H1 (cell line): ENCODE measurements around the gene CES4A. TPM values are rescaled to one million over a fixed set of nuclear protein-coding genes. Genes with fewer than 3 reads are reported as not detected.

Experiments
- CTCF ChIA-PET: fragments of 300-600 bp; sonication (Branson Sonifier 250); formaldehyde crosslinking; loops from one replicate; lab custom pipeline; 2021; ENCODE audit not compliant: partially characterized antibody; lab: Charles Lee
- POLR2A ChIA-PET: fragments of 300-600 bp; sonication (Branson Sonifier 250); formaldehyde crosslinking; loops from one replicate; lab custom pipeline; 2021; ENCODE audit warnings: inconsistent platforms; ENCODE audit not compliant: partially characterized antibody; lab: Charles Lee
- DNase-seq, 2 experiments: peaks; one replicate each; pipeline versions ENCODE4 v3.0.0 to v3.0.0-alpha.2; 2010 to 2022; ENCODE audit warnings: low spot score in 2 of 2, low read depth in 1 of 2, mixed read lengths in 1 of 2
- FAIRE-seq: peaks from 2 replicates; lab custom pipeline; 2011; peaks lifted over from hg19 to GRCh38; lab: Jason Lieb, UNC
- H2AFZ ChIP-seq: 2 replicates; pipeline ENCODE4 v1.8.1; 2012; ENCODE audit warnings: low read length, inconsistent platforms
- H2AK5ac ChIP-seq: 2 replicates; pipeline ENCODE4 v1.6.1; 2013; ENCODE audit warnings: low read depth, low read length
- H2BK120ac ChIP-seq: replicated peaks from 2 replicates; pipeline ENCODE3; 2013; ENCODE audit warnings: low read depth, low read length, inconsistent platforms
- H2BK12ac ChIP-seq: 2 replicates; pipeline ENCODE4 v1.6.1; 2013; ENCODE audit warnings: low read depth, low read length
- H2BK15ac ChIP-seq: 2 replicates; pipeline ENCODE4 v1.6.1; 2013; ENCODE audit warnings: low read length
- H2BK20ac ChIP-seq: 2 replicates; pipeline ENCODE4 v1.6.1; 2013; ENCODE audit warnings: low read length
- H2BK5ac ChIP-seq: 2 replicates; pipeline ENCODE4 v1.6.1; 2013; ENCODE audit warnings: low read depth, low read length
- H3K14ac ChIP-seq: 2 replicates; pipeline ENCODE4 v1.6.1; 2013; ENCODE audit warnings: inconsistent platforms; ENCODE audit not compliant: insufficient read length
- H3K18ac ChIP-seq: 2 replicates; pipeline ENCODE4 v1.6.1; 2013; ENCODE audit warnings: low read length; ENCODE audit errors: extremely low read depth
- H3K23ac ChIP-seq: 2 replicates; pipeline ENCODE4 v1.6.1; 2013; ENCODE audit warnings: inconsistent platforms; ENCODE audit not compliant: insufficient read length
- H3K23me2 ChIP-seq: 2 replicates; pipeline ENCODE4 v1.6.1; 2013; ENCODE audit warnings: low read depth, low read length
- H3K27ac ChIP-seq: 2 replicates; pipeline ENCODE4 v1.6.1; 2011; ENCODE audit warnings: low read depth, low read length, inconsistent platforms
- H3K27me3 ChIP-seq, 4 experiments: replicated peaks in 1 of 4; 1 replicate in 1 of 4; 2 replicates in 3 of 4; pipeline versions ENCODE4 v1.6.1 to v1.8.1; 2011 to 2013; ENCODE audit warnings: low read length in 3 of 4, mild to moderate bottlenecking in 3 of 4, inconsistent platforms in 2 of 4, mixed read lengths in 2 of 4, moderate library complexity in 1 of 4; ENCODE audit not compliant: control insufficient read depth in 3 of 4, insufficient read depth in 3 of 4; ENCODE audit errors: extremely low read depth in 1 of 4
- H3K36me3 ChIP-seq, 4 experiments: 2 replicates each; pipeline versions ENCODE4 v1.6.1 to v1.8.1; 2011 to 2013; ENCODE audit warnings: mild to moderate bottlenecking in 4 of 4, low read length in 3 of 4, moderate library complexity in 2 of 4, control low read depth in 1 of 4, inconsistent platforms in 1 of 4; ENCODE audit not compliant: insufficient read depth in 4 of 4, control insufficient read depth in 2 of 4
- H3K4ac ChIP-seq: replicated peaks from 2 replicates; pipeline ENCODE3; 2013; ENCODE audit warnings: low read length, low read depth, mixed read lengths, inconsistent platforms; ENCODE audit not compliant: insufficient read length
- H3K4me1 ChIP-seq, 4 experiments: replicated peaks in 1 of 4; 1 replicate in 1 of 4; 2 replicates in 3 of 4; pipeline versions ENCODE4 v1.6.1 to v1.8.1; 2011 to 2013; ENCODE audit warnings: low read length in 3 of 4, inconsistent platforms in 2 of 4, mixed read lengths in 1 of 4; ENCODE audit not compliant: insufficient read depth in 4 of 4, control insufficient read depth in 3 of 4
- H3K4me2 ChIP-seq, 2 experiments: 2 replicates each; pipeline versions ENCODE4 v1.6.1 to v1.8.1; 2011 to 2013; ENCODE audit warnings: low read depth in 2 of 2, low read length in 2 of 2, control low read depth in 1 of 2, inconsistent platforms in 1 of 2, mild to moderate bottlenecking in 1 of 2; ENCODE audit not compliant: insufficient read depth in 1 of 2
- H3K4me3 ChIP-seq, 4 experiments: fragments of 200-600, 300-600 bp in 1 of 4; sonication (generic), shearing (Covaris generic), sonication (Bioruptor Twin) in 1 of 4; 2 replicates each; pipeline versions ENCODE4 v1.5.1 to v1.8.1; 2011 to 2016; ENCODE audit warnings: low read length in 4 of 4, low read depth in 3 of 4, control low read depth in 2 of 4, inconsistent platforms in 2 of 4, mild to moderate bottlenecking in 2 of 4, mixed read lengths in 1 of 4, moderate library complexity in 1 of 4; ENCODE audit not compliant: insufficient read depth in 2 of 4; ENCODE audit errors: extremely low read depth in 1 of 4
- H3K56ac ChIP-seq: replicated peaks from 2 replicates; pipeline ENCODE3; 2013; ENCODE audit warnings: low read depth, mild to moderate bottlenecking, mixed read lengths, low read length, inconsistent platforms; ENCODE audit not compliant: insufficient read length
- H3K79me1 ChIP-seq: 2 replicates; pipeline ENCODE4 v1.6.1; 2013; ENCODE audit warnings: low read depth, low read length, control low read depth
- H3K79me2 ChIP-seq, 2 experiments: 2 replicates each; pipeline versions ENCODE4 v1.6.1 to v1.8.1; 2012 to 2013; ENCODE audit warnings: low read length in 2 of 2, mild to moderate bottlenecking in 2 of 2, inconsistent platforms in 1 of 2; ENCODE audit not compliant: insufficient read depth in 2 of 2, control insufficient read depth in 1 of 2
- H3K9ac ChIP-seq, 4 experiments: replicated peaks in 1 of 4; 1 replicate in 1 of 4; 2 replicates in 3 of 4; pipeline versions ENCODE4 v1.6.1 to v1.8.1; 2011 to 2013; ENCODE audit warnings: low read depth in 3 of 4, low read length in 3 of 4, control low read depth in 2 of 4, mild to moderate bottlenecking in 2 of 4, moderate library complexity in 2 of 4, inconsistent platforms in 1 of 4; ENCODE audit errors: extremely low read depth in 1 of 4
- H3K9me3 ChIP-seq, 2 experiments: 2 replicates each; pipeline versions ENCODE4 v1.6.1 to v1.8.1; 2012 to 2013; ENCODE audit warnings: mild to moderate bottlenecking in 2 of 2, moderate library complexity in 2 of 2, control low read depth in 1 of 2, inconsistent platforms in 1 of 2, low read depth in 1 of 2, low read length in 1 of 2, mixed read lengths in 1 of 2; ENCODE audit not compliant: insufficient read depth in 2 of 2
- H4K20me1 ChIP-seq, 2 experiments: replicated peaks in 1 of 2; 2 replicates each; pipeline versions ENCODE3 to v1.8.1; 2011 to 2013; ENCODE audit warnings: inconsistent platforms in 2 of 2, low read length in 2 of 2, mild to moderate bottlenecking in 1 of 2; ENCODE audit not compliant: insufficient read depth in 2 of 2, control insufficient read depth in 1 of 2
- H4K5ac ChIP-seq: 2 replicates; pipeline ENCODE4 v1.6.1; 2013; ENCODE audit warnings: low read length, low read depth, mixed read lengths, inconsistent platforms; ENCODE audit not compliant: insufficient read length
- H4K8ac ChIP-seq: 2 replicates; pipeline ENCODE4 v1.8.0; 2013; ENCODE audit warnings: mild to moderate bottlenecking, moderate library complexity, low read length, inconsistent platforms; ENCODE audit not compliant: insufficient read depth; ENCODE audit errors: extremely low read depth
- H4K91ac ChIP-seq: replicated peaks from 2 replicates; pipeline ENCODE3; 2013; ENCODE audit warnings: low read length, mixed read lengths, inconsistent platforms; ENCODE audit not compliant: insufficient read length
- BACH1 ChIP-seq: IDR thresholded peaks from 2 replicates; pipeline ENCODE4 v1.6.1; 2012; ENCODE audit warnings: low read length, improper control_type of control experiment
- CHD1 ChIP-seq: IDR thresholded peaks from 2 replicates; pipeline ENCODE4 v1.6.1; 2012; ENCODE audit warnings: low read depth, low read length, improper control_type of control experiment
- CTBP2 ChIP-seq: IDR thresholded peaks from 2 replicates; pipeline ENCODE4 v1.7.0; 2011; ENCODE audit warnings: borderline replicate concordance, mild to moderate bottlenecking, moderate library complexity, mixed read lengths, low read length; ENCODE audit not compliant: insufficient read depth, insufficient read length
- EGR1 ChIP-seq: IDR thresholded peaks from 2 replicates; pipeline ENCODE4 v1.6.1; 2011; ENCODE audit warnings: low read depth, low read length, borderline replicate concordance
- EP300 ChIP-seq, 2 experiments: IDR thresholded peaks; 1 replicate in 1 of 2; 2 replicates in 1 of 2; pipeline ENCODE4 v1.6.1; 2011 to 2012; ENCODE audit warnings: low read depth in 2 of 2, low read length in 2 of 2, mild to moderate bottlenecking in 2 of 2, borderline replicate concordance in 1 of 2, inconsistent platforms in 1 of 2, moderate library complexity in 1 of 2
- FOSL1 ChIP-seq: IDR thresholded peaks from 2 replicates; pipeline ENCODE4 v1.6.1; 2011; ENCODE audit warnings: mild to moderate bottlenecking, low read depth, low read length, moderate library complexity; ENCODE audit not compliant: insufficient read depth
- HDAC6 ChIP-seq: IDR thresholded peaks from one replicate; pipeline ENCODE4 v1.7.1; 2012; ENCODE audit warnings: low read depth, mild to moderate bottlenecking, inconsistent platforms, low read length, moderate library complexity
- POLR2AphosphoS5 ChIP-seq: IDR thresholded peaks from 2 replicates; pipeline ENCODE4 v1.6.1; 2011; ENCODE audit warnings: low read depth, low read length
- RNF2 ChIP-seq: fragments of 200-900, 300-1000 bp; sonication (generic); IDR thresholded peaks from 2 replicates; pipeline ENCODE4 v1.7.1; 2016; ENCODE audit warnings: borderline replicate concordance, low read depth, mild to moderate bottlenecking, antibody characterized with exemption, low read length; ENCODE audit not compliant: poor library complexity, severe bottlenecking; ENCODE audit errors: missing control alignments
- SP4 ChIP-seq: IDR thresholded peaks from 2 replicates; pipeline ENCODE4 v1.6.1; 2012; ENCODE audit warnings: low read length, inconsistent platforms
- SRF ChIP-seq: IDR thresholded peaks from 2 replicates; pipeline ENCODE4 v1.6.1; 2011; ENCODE audit warnings: mild to moderate bottlenecking, low read depth, low read length, moderate library complexity
- TAF1 ChIP-seq: IDR thresholded peaks from 2 replicates; pipeline ENCODE4 v1.6.1; 2011; ENCODE audit warnings: mild to moderate bottlenecking, low read depth, low read length
- ZNF274 ChIP-seq: IDR thresholded peaks from 2 replicates; pipeline ENCODE4 v1.7.0; 2012; ENCODE audit warnings: low read length, borderline replicate concordance; ENCODE audit errors: extremely low read depth
- WGBS, 2 experiments: shearing (Covaris generic) in 1 of 2; methylation state at CpG; one replicate each; pipeline versions ENCODE4 v1.1.6 to v1.1.7; 2013 to 2015; ENCODE audit warnings: low lambda C conversion rate in 2 of 2, mixed read lengths in 2 of 2, inconsistent platforms in 1 of 2, low coverage in 1 of 2, missing lambda C conversion rate in 1 of 2; ENCODE audit not compliant: insufficient replicate concordance in 2 of 2, insufficient coverage in 1 of 2, insufficient read length in 1 of 2; ENCODE audit errors: extremely low coverage in 1 of 2, missing lambda C conversion rate in 1 of 2; 5-methylcytosine and 5-hydroxymethylcytosine counted together
- polyA plus RNA-seq, 7 experiments: library from polyadenylated mRNA; depleted of rRNA in 3 of 7; stranded (reverse) in 5 of 7; unstranded in 2 of 7; fragments of >200 nt in 5 of 7; fragments of 200-250 nt in 2 of 7; gene quantifications; 1 replicate in 5 of 7; 2 replicates in 1 of 7; 4 replicates in 1 of 7; pipeline versions ENCODE4 v1.2.1 to v1.2.3, GENCODE V29; 2011 to 2013; ENCODE audit warnings: missing spikeins in 2 of 7, mixed read lengths in 2 of 7
- total RNA-seq: library from RNA; stranded (reverse); fragmentation: NEBNext Ultra II Directional; extraction: Animal tissue kit (Norgen Biotek cat#: 25700); gene quantifications from 2 replicates; pipeline ENCODE4 v1.2.1, GENCODE V29; 2021
- TF ChIP-seq, protein P1 (sequence below): IDR thresholded peaks from 2 replicates; pipeline ENCODE4 v1.6.1; 2012; ENCODE audit warnings: inconsistent platforms

The CES4A gene
- total and polyA plus RNA-seq, 2 of the 8 experiments (the other 6 are each of a cell fraction or from before 2014, with no cell fraction given) = 0.93 to 1.5 TPM

DNA sequence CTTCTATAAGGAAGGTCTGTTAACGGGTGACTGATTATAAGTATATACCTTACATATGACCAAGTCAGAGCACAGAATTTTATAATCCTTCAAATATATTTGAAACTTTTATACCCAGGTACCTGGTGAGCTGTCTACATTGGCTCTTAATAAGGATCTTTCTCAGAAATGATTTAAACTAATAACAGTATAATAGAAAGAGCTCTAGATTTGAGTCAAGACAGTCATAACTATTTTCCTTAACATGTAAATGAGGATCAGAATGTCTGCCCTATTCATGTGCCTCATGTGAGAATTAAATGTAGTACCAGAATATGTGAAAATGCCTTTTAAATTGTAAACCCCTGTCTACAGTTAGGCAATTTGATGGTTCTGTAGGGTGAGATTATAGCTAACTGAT lies 55.0 kb downstream of the CES4A start:
- no peak overlapping the region for H3K4ac ChIP-seq
- H4K8ac ChIP-seq = no peak overlapping the region
- no peak overlapping the region for H2BK20ac ChIP-seq
- no peak overlapping the region for H2BK5ac ChIP-seq
- DNase-seq = no peak
- FAIRE-seq = no peak
- no peaks in the 10 kb centered on the region; a peak in 1 of 7 replicates for H3K4me1 ChIP-seq
- H3K9me3 ChIP-seq = no peaks in the 10 kb centered on the region
- H4K20me1 ChIP-seq = peaks cover 3 to 5% of the 10 kb centered on the region in 2 experiments
- H3K4me3 ChIP-seq = no peak overlapping the region
- no peaks in the 10 kb centered on the region for H3K27me3 ChIP-seq
- ChIA-PET POLR2A (interaction anchor here (1.3 kb wide), 1 partner anchor 13 kb away, joined by 3 read pairs; no protein-coding TSS in a partner anchor), CTCF (interaction anchor here (0.6 to 2.9 kb wide), 14 partner anchors 8 to 83 kb away, joined by 3 to 14 read pairs (median 4); no protein-coding TSS in a partner anchor)
- no peak overlapping the region for H2AFZ ChIP-seq
- 79% methylated on average over 1 of the region's 1 CpG; no CpG with 5 or more reads in 1 of the 2 experiments for WGBS, 2 experiments
- H2AK5ac ChIP-seq = no peak overlapping the region
- no peak overlapping the region for H4K91ac ChIP-seq
- H3K23ac ChIP-seq = no peak overlapping the region
- H2BK12ac ChIP-seq = no peak overlapping the region
- H2BK15ac ChIP-seq = no peak overlapping the region
- H3K27ac ChIP-seq = no peak overlapping the region
- no peaks in the 10 kb centered on the region for H3K23me2 ChIP-seq
- no peak overlapping the region for H3K14ac ChIP-seq
- H2BK120ac ChIP-seq = no peak overlapping the region
- H4K5ac ChIP-seq = no peak overlapping the region
- H3K56ac ChIP-seq = no peak overlapping the region
- H3K79me2 ChIP-seq = peaks cover 0 to 5% of the 10 kb centered on the region in 2 experiments; a peak in 1 of 4 replicates
- no peak overlapping the region for H3K18ac ChIP-seq
- H3K36me3 ChIP-seq = 0 out of 8 replicates have a peak, but pooled peaks cover 0 to 2% (median 0%) of the 10 kb centered on the region in 4 experiments
- H3K4me2 ChIP-seq = no peak overlapping the region
- H3K79me1 ChIP-seq = no peaks in the 10 kb centered on the region; the same call in 1 of the 2 replicates
- H3K9ac ChIP-seq = no peak overlapping the region
- TF ChIP-seq BACH1 (no peak), HDAC6 (no peak), ZNF274 (no peak), TAF1 (no peak), FOSL1 (no peak), CTBP2 (no peak), POLR2AphosphoS5 (no peak), CHD1 (no peak), SP4 (no peak), EP300 (IDR thresholded peaks at IDR 0.05; ENCODE audit: borderline replicate concordance in 1 of 2, low read depth in 2 of 2, low read length in 2 of 2) (no peak), SRF (no peak), EGR1 (no peak), RNF2 (no peak)
- TF ChIP-seq, protein P1, sequence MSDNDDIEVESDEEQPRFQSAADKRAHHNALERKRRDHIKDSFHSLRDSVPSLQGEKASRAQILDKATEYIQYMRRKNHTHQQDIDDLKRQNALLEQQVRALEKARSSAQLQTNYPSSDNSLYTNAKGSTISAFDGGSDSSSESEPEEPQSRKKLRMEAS = no peak
